ENCODE data around the gene PLXNC1.

PLXNC1 gene

DNA sequence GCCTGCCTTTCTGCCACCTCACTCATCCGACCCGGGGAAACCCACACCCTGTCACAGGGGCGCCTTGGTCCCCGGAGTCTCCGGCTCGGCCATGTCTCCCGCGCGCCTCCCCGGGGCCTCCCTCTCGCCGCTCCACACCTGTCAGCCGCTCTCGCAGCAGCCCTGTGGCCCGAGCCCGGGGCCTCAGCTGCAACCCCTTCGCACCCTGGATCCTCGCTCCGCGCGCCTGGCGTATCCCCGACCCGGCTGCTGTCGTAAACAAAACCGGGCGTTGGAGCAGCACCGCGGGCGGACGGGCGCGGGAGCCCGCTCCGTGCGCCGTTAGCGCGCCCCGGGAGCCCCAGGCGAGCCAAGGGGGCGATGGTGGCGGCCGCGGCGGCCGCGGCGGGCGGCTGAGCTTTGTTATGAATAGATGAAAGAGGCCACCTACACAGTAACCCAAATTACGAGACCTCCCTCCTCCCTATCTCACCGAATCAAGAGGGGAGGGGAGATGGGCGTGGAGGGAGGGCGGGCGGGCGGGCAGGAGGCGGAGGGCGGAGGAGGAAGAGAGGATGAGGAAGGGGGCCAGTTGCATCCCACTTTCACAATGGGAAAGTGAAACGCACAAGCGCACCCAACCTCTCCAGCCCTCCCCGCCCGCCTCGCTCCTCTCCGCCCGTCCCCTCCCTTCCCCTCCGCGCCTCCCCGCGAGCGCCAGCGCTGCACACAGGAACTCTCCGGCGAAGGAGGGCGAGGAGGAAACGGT, at the start of gene PLXNC1:
PLXNC1 (plus strand) TSS at position 587 of the 748 bp plus-strand sequence. CDS start 395 bp downstream, outside the sequence.
- DNase-seq, result peak; percentile 67 to 72

DNA sequence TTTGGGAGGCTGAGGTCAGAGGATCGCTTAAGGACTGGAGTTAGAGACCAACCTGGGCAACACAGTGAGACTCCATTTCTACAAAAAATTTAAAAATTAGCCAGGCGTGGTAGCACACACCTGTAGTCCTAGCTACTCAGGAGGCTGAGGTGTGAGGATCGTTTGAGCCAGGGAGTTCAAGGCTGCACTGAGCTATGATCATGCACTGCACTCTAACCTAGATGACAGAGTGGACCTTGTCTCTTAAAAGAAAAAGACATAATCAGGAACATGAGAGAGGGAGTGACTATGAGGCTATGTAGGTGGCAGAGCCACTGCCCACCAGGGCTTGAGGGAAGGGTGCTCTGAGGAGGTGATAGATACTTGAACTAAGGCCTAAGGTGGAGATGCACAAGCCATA, 49.2 kb upstream of the PLXNC1 start:
- DNase-seq, result no peak

DNA sequence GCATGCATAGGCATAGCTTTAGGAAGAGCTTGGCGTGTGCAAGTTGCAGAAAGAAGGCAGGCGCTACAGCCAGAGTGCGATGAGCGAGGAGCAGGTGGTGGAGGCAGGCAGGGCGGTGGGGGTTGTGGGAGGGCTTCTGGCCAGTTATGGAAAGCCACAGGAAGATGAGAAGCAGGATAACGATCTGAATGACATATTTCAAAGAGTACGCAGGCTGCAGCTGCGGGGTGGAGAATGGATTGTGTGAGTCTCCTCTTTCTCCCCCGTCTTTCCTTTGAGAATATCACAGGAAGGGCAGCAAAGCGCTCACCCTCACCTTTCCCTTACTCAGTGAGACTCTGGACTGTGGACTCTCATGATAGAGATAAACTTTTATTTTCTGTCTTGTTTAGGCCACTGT, 48.7 kb upstream of the PLXNC1 start:
- DNase-seq, result no peak

DNA sequence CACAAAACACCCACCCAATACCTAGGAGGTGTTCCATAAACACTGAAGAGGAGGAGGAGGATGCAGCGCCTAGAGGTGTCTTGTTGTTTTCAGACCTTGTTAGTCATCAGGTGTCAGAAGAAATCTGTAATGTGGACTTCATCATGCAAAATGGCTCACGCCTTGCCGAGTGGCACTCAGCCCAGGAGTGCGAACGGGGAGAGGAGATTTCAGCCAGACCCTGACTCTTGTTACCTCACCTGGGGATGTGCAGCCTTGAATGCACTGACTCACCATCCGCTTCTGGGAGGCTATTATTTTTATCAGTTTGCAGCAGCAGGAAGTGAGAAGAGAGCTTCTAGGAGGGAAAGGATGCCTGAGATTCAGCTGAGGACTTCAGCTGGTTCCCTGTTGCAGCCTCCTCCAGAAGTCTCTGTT, 48.2 kb upstream of the PLXNC1 start:
- no peak for DNase-seq

DNA sequence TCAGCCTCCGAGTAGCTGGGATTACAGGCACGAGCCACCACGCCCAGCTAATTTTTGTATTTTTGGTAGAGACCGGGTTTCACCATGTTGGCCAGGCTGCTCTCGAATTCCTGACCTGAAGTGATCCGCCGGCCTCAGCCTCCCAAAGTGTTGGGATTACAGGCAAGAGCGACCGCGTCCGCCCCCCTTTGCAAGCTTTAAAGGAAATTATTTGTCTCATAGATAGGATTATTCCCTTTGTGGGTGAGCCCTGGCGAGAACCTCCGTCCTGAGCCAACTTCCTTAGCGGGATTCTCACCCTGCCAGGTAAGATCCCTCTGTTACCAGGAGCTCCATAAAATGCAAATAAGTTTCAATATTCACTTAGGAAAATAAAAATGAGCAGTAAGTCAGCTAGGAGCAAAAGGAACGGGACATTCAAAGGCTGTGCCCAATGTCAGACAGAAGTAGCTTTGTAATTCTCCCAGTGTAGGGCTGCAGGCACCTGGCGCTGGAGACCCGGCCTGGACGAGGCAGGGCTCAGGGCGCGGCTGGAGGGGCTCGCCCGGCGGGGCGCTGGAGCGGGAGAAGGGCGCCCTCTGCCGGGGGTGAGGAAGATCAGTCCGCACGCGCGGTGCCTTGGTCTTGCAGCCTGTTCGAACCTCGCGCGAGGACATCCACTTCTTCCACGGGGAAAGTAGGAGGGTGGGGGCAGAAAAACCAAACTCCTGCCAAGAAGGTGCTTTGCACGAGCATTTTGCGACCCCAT, 47.2 kb upstream of the PLXNC1 start:
- DNase-seq, result peak; percentile 66 to 82

DNA sequence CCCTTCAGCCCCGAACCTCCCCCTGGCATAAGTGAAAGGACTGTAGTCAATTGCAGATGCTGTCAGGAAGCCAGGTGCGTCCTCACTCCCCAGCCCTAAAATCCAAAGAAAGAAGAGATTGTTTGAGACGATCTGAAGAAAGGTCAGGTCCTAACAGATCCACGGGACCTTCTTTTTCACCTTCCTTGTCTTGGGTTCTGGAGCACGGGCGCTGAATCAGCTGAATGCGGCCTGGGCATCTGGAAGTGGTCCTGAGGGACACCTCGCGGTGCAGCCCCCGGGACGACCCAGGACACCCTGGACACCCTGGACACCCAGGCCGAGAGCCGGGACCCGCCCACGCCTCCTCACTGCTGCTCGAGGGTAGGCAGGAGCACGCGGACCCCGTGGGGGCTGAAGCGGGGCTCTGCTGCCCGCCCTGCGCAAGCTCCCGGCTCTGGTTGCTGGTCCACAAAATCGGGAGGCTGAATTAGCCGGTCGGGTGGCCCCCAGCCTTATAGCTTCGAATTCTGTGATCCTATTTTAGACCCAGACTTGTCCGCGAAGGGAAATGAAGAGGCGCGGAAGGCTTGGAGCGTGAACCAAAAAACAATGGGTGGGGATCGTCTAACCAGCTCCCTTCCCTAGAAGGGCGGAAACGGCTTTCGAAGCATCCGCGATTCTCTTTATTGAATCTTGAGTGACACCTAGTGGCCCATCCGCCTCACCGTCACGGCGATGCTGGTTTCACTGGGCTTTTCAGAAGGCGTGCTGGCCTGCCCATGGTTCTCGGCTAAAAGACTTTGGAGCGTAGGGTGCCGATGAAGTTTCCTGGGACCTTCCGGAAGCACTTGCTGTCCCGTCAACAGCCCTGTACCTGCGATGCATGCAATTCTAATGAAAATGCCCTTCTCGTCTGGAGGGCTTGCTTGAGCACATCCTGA, 46.4 kb upstream of the PLXNC1 start:
- peak; percentile 71 to 80 for DNase-seq

DNA sequence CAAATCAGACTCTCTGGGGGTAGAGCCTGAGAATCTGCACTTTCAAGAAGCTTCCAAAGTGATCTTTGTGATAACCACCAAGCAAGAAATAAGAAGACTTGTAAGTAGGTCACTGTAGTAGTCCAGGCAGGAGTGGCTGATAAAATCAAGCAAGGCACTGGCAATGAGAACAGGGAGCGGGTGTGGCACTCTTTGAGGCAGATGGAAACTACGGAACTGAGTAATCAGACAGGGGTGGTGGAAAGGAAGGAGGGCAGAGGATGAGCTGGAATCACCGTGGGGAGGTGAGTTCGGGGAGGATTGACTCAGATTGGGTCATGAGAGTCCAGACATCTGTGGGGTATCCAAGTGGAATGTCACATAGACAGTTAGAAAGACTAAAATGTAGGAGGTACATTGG, 44.4 kb upstream of the PLXNC1 start:
- no peak for DNase-seq

DNA sequence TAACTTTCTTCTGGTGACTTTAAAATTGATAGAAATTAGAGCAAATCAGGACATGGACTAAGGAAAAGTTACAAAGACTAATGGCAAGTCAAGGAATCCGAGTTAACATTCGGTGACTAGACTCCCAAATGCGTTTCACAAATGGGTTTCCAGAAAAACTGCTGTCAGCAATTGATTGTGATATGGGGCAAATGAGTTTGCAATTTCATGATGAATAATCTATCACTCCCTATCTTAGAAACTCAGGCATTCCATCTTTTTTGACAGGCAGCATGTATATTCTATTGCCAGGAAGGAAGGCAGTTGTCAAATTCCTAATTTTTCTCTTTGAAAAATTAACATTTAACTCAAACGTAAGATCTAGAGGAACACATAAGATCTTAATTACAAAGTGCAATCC, 40.5 kb upstream of the PLXNC1 start:
- DNase-seq, result no peak

DNA sequence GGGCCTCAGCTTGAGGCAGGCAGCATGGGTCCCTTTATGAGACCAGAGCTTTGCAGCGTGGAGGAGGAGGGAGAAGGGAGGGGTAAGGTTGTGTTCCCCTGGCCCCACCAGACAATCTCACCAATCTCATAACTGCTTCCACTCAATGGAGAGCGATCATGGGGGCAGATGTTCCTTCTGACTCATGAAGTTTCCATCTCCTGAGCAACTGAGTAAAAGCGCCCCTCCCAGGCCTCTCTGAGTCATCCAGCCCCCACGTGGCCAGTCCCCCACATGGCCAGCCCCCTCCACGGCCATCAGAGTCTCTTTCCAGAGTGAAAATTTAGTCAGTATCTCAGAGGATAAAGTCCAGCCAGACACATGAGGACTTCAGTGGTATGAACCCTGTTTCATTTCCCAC, 39.2 kb upstream of the PLXNC1 start:
- peak; percentile 45 to 75 for DNase-seq

DNA sequence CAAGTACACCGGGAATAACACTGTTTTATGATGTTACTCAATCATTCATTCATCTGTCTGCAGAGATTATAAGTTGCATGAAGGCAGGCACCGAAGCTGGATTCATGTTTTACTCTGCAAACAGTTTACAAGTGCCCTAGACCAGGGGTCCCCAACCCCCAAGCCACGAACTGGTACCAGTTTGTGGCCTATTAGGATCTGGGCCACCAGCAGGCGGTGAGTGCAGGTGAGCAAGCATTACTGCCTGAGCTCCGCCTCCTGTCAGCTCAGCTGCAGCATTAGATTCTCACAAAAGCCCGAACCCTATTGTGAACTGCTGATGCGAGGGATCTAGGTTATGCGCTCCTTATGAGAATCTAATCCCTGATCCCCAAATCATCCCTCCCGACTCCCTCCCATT, 38.1 kb upstream of the PLXNC1 start:
- no peak for DNase-seq

DNA sequence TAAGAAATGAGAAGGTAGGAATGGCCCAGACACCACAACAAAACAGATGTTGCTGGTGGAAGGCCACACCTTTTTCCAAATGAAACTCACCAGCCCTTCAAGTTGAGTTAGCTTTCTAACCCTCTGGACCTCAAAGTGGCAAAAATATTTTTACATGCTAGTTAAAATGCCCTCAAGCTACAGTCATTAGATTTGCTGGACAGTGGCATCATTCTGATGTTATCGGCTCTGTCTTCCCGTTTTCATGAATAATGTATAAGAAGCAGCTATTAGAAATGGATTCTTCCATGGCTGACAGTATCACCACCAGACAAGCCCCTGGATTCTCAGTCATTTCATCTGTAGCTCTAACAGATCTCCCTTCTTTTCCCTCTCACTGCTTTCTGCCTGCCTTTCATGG, 37.1 kb upstream of the PLXNC1 start:
- no peak for DNase-seq

DNA sequence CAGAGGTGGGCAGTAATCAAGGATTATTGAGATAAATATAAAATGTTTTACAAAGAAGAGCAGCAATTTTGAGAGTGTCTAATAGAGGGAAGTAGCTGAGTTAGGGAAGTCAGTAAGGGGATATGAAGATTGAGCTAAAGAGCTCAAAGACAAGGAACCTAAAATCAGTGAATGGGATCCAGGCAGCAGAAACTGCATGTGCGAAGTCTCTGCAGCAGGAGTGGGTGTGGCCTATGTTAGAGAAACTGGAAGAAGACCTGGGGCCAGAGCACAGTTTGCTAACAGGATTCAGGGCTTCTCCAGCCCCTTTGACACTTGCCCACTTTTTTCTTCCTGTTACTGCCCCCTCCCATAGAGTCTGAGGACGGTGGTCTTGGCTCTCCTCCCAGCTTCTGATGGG, 36.3 kb upstream of the PLXNC1 start:
- no peak for DNase-seq

DNA sequence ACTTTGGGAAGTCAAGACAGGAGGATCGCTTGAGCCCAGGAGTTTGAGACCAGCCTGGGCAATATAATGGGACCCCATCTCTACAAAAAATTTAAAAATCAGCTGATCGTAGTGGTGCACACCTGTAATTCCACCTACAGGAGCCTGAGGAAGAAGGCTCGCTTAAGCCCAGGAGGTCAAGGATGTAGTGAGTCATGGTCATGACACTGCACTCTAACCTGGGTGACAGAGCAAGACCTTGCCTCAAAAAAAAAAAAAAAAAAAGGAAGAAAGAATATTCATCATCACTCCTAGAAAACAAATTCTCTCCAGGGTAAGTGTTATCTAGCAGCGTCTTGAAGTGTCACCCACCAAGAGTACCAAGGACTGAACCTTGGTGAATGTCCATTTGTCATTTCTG, 34.2 kb upstream of the PLXNC1 start:
- DNase-seq, result no peak

DNA sequence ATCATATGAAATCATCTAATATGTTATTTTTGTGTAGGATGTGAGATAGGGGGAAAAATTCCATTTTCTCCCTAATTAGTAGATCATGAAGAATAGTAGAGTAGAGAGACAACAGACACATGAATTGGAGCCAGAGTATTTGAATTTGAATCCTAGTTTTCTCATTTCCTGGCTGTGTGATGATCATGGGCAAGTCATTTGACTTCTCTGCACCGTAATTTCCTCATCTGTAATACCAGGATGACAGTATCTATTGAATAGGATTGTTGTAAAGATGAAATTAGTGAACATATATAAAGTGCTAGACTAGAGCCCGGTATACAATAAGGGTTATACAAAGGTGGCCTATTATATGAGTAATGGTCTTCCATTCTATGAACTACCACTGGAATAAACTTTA, 32.2 kb upstream of the PLXNC1 start:
- DNase-seq, result no peak

DNA sequence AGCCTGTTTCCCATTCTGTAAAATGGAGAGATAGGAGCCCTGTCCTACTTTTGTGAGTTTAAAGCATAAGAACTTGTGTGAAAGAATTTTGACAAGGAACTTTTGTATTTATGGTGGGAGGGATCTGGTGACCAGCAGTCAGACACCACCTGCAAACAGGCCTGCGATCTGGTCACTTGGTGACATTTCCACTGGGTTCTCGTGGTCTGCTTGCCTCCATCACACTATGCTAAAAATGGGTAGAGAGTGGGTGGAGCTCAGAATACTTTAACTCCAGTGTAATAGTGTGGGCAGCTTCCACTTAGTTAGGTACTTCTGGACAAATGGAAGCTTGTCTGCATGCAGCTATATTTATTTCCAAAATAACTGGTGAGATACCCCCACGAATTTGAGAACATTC, 26.5 kb upstream of the PLXNC1 start:
- DNase-seq, result no peak

DNA sequence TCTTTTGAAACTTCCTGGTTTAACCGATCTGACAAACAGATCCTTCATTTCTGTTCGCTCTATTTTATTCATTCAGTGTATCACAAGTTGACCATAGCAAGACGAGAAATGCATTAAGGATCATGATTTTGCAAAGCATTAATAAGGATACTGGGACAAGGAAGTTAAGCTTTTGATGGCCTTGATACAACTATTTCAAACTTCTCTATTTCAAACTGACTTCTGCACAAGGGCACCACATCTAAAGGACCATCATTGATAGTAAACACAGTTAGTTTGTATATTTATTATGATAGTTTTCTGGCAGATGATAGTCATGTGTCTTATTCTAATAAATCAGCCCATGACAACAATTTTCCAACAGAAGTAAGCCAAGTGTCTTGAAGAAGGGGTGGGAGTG, 25.8 kb upstream of the PLXNC1 start:
- DNase-seq, result no peak

DNA sequence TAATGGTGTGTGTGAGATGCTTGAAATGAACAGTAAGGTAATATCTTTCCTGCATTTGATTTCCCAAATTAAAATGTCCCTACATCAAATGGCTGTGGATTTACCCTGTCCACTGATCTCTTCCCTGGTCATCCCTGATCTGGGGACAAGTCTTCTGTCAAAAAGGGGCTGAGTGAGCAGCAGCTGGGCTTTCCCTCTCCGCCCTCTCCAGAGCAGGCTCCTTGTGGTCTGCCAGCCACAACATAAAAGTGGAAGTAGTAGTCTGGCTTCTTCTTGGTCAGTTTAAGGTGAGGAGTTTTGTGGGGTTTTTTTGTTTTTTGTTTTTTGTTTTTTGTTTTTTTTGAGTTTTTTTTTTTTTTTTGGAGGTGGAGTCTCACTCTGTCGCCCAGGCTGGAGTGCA, 25.2 kb upstream of the PLXNC1 start:
- no peak for DNase-seq

DNA sequence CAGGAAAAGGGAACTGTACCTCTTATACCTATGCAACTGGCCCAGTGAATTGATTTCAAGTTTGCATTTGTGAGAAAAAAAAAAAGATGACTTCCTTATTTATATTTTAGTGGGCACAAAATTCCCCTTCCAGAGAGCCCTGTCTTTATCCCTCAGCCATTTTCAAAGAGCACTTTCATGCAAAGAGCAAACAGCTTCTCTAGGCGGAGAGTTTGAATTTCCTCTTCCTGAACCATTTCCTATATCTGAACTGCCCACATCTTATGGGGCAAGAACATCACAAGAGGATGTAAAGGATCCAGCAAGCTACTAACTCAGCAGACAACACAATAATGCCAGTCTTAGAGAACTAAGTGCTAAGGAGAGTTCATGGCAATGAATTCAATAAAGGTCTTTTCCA, 22.3 kb upstream of the PLXNC1 start:
- DNase-seq, result no peak

DNA sequence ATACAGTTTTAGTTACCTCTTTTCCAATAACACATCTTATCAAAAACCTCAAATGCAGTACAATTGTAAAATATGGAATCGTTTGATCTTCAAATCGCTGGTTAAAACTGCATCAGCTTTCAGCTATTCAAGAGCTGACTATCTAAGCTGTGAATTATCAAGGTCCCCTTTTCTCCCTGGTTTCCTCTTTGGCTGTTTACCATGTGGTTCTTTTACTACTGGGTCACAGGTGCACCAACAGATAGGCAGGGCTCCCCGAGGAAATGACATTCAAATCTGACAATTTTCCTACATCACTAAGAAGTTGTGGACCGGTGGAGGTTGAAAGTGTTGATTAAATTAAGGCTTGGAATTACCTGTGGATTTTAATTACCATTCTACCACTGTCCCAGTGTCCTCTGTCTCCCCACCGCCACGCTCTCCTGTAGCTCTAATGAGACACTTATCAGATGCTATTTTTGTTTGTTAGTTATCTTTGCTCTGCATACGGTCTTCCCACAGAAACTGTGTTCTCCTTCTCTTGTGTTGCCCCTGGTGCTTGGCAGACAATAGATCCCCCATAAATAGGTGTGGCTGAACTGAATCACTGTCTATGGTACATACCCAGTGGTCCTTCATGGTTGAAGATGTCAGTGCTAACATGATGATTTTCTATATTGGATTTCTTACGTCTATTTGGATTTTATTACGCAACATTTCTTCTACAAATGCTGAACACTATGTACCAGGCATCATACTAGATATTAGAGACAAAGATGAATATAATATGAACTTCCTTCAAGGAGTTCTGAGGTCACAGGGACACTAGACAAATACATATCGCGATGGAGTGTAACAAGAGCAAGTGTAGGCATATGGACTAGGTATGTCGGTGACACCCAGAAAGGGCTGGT, 20.9 kb upstream of the PLXNC1 start:
- no peak for DNase-seq

DNA sequence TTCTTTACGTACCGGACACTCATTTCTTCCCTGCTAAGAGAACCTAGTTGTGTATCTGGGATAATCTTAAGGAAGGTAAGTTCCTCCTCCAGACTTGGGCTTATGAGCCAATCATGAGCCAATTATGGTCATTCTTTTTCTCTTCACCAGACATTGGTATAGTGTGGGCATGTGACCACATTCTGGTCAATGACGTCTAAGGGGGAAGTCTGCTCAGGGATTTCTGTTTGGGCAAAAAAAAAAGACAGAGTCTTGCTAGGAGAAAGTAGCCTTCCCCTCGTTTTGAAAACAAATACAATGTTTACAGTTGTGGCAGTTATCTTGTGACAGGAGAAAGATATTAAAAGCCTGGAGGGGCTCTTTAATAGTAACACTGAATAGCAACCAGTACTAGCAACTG, 20.1 kb upstream of the PLXNC1 start:
- no peak for DNase-seq

DNA sequence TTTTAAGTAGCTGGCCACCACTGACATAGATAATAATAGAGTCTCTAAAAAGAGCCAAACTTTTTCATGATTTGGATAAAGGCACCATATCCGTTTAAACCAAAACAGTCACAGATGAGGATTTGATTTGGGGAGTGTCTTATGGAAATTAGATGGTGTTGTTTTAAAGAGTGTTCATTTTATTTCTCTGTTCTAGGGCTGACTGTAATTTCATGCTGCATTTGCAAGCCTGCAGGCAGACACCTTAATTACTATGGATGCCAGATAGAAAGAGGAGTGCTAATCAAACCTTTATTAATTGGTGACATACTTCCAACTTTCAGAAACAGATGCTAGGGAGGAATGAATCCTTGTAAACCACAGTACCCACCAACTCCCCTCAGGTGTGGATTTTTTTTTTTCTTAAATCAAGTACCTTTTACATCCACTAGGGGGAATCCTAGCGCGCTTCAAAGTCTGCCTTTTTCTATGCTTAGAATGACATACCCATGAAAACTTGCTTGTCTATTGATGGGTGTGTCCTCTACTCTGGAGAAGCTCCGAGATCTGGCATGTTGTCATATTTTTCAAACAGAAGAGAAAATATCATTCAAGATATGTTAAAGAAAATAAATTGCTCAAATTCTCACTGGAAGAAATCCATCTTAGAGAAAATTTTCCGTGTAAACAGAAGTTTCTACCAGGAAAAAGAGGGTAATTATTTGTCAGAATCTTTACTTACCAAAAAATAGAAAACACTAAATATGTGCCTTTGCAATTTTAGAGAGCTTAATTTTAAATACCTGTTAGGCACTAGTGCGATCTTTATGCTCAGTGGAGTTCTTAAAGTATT, 14.2 kb upstream of the PLXNC1 start:
- DNase-seq, result no peak
